HepG2 (cell line): ENCODE measurements around the gene SIRPA. TPM values are rescaled to one million over a fixed set of nuclear protein-coding genes. Genes with fewer than 3 reads are reported as not detected.

Experiments used
- ARHGAP35 ChIP-seq: sonication (generic); formaldehyde crosslinking; IDR thresholded peaks from 2 replicates; pipeline ENCODE4 v1.9.0; 2022; ENCODE audit warnings: mild to moderate bottlenecking, inconsistent platforms, moderate library complexity, missing genetic modification reagents, borderline replicate concordance
- CBX5 ChIP-seq: sonication (generic); formaldehyde crosslinking; IDR thresholded peaks from 2 replicates; pipeline ENCODE4 v1.4.0; 2020; ENCODE audit warnings: missing genetic modification reagents, borderline replicate concordance
- KLF13 ChIP-seq: sonication (generic); formaldehyde crosslinking; IDR thresholded peaks from 2 replicates; pipeline ENCODE4 v1.4.0; 2020; ENCODE audit warnings: mild to moderate bottlenecking, missing genetic modification reagents
- SMAD1 ChIP-seq: sonication (generic); formaldehyde crosslinking; IDR thresholded peaks from 2 replicates; pipeline ENCODE4 v1.4.0; 2020; ENCODE audit warnings: missing genetic modification reagents, low read depth, mild to moderate bottlenecking, borderline replicate concordance
- SP1 ChIP-seq, 2 experiments: fragments of 450-650 bp in 1 of 2; sonication (generic) in 1 of 2; formaldehyde crosslinking in 1 of 2; IDR thresholded peaks; 2 replicates each; pipeline versions ENCODE4 v1.4.0 to v1.6.1; 2016 to 2020; ENCODE audit warnings: missing genetic modification reagents in 1 of 2
- SRSF1 ChIP-seq: fragments of 200-400 bp; formaldehyde crosslinking; optimal IDR thresholded peaks from 2 replicates; pipeline ENCODE3; 2017; ENCODE audit warnings: mild to moderate bottlenecking, low read depth, low read length, moderate library complexity
- ZFAT ChIP-seq: sonication (generic); formaldehyde crosslinking; conservative IDR thresholded peaks from 2 replicates; pipeline ENCODE4 v1.8.1; 2023; ENCODE audit warnings: missing genetic modification reagents, inconsistent platforms
- ZIK1 ChIP-seq: sonication (generic); formaldehyde crosslinking; IDR thresholded peaks from 2 replicates; pipeline ENCODE4 v1.5.0; 2020; ENCODE audit warnings: mild to moderate bottlenecking, low read depth, missing genetic modification reagents, borderline replicate concordance
- ZNF296 ChIP-seq: sonication (generic); formaldehyde crosslinking; conservative IDR thresholded peaks from 2 replicates; pipeline ENCODE4 v1.5.0; 2020; ENCODE audit warnings: mild to moderate bottlenecking, missing genetic modification reagents
- ZNF335 ChIP-seq: sonication (generic); formaldehyde crosslinking; IDR thresholded peaks from 2 replicates; pipeline ENCODE4 v1.4.0; 2020; ENCODE audit warnings: missing genetic modification reagents
- ZNF614 ChIP-seq: IDR thresholded peaks from 2 replicates; pipeline ENCODE4 v1.6.1; 2018; ENCODE audit warnings: missing biosample characterization, missing genetic modification reagents, inconsistent platforms, borderline replicate concordance
- ZNF644 ChIP-seq: IDR thresholded peaks from 2 replicates; pipeline ENCODE4 v1.6.1; 2016; ENCODE audit warnings: low read depth
- polyA plus RNA-seq, 8 experiments: library from polyadenylated mRNA; depleted of rRNA in 3 of 8; stranded (reverse) in 7 of 8; unstranded in 1 of 8; fragments of >200 nt; fragmentation: Illumina TruSeq in 4 of 8; extraction: Trizol in 4 of 8; gene quantifications; 2 replicates each; pipeline versions ENCODE4 v1.2.1 to v1.2.3, GENCODE V29; 2011 to 2016; ENCODE audit warnings: low read depth in 4 of 8, missing spikeins in 1 of 8, mixed read lengths in 1 of 8; ENCODE audit not compliant: insufficient read depth in 1 of 8
- total RNA-seq, 5 experiments: library from RNA; depleted of rRNA; stranded (reverse); fragments of >200 nt; fragmentation: Illumina TruSeq; extraction: Trizol; gene quantifications; 2 replicates each; pipeline ENCODE4 v1.2.3, GENCODE V29; 2016; ENCODE audit warnings: low read depth in 1 of 5
- TF ChIP-seq, protein P1 (sequence below): sonication (generic); formaldehyde crosslinking; IDR thresholded peaks from 2 replicates; pipeline ENCODE4 v1.4.0; 2020; ENCODE audit warnings: missing genetic modification reagents
- TF ChIP-seq, protein P2 (sequence below): sonication (generic); formaldehyde crosslinking; IDR thresholded peaks from 2 replicates; pipeline ENCODE4 v1.8.0; 2022; ENCODE audit warnings: low read depth, missing genetic modification reagents
- TF ChIP-seq, protein P3 (sequence below): IDR thresholded peaks from 2 replicates; pipeline ENCODE4 v1.6.1; 2012; ENCODE audit warnings: inconsistent platforms
- TF ChIP-seq, protein P4 (sequence below): sonication (generic); formaldehyde crosslinking; conservative IDR thresholded peaks from 2 replicates; pipeline ENCODE4 v1.8.0; 2022; ENCODE audit warnings: mild to moderate bottlenecking, moderate library complexity, missing genetic modification reagents
- TF ChIP-seq, protein P5 (sequence below): sonication (generic); formaldehyde crosslinking; IDR thresholded peaks from 2 replicates; pipeline ENCODE4 v1.5.0; 2020; ENCODE audit warnings: mild to moderate bottlenecking, missing genetic modification reagents, borderline replicate concordance
- TF ChIP-seq, protein P6 (sequence below): fragments of 450-650 bp; IDR thresholded peaks from 2 replicates; pipeline ENCODE4 v1.6.1; 2016

Gene SIRPA
- total and polyA plus RNA-seq, 2 of the 13 experiments (the other 11 are each of a cell fraction or from before 2014, with no cell fraction given) = 7.2 to 17.6 TPM

DNA sequence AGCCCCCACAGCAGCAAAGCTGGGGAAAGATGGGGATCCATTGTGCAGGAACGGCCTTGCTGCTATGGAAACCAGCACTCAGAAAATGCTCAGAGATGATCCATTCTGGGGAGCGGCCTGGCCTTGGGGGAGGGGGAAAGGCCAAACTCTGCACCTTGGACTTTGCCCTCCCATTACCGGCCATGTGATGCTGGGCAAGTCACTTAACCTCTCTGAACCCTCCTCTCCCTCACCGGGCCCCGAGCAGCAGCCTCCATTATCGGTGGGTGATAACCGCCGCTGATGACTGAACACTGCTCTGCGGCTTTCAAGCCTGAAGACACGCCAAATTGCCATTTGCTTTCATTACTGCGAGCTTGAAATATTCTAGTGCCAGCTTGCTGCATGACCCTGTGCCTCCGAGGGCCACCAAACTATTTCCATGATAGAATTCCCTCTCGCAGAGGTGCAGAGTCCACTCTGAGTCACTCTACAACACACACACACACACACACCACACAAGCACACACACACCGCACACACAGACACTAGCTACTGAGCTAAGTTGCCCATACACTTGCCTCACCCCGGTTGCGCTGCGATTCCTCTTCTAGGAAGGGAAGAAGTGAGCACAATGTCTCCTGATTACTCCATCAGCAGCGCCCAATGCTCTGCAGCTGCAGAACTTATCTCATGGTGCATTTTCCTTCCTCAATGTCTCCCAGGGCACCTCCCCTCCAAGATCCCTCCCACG is 20.6 kb upstream of the SIRPA start (continued):
- TF ChIP-seq, protein P1, sequence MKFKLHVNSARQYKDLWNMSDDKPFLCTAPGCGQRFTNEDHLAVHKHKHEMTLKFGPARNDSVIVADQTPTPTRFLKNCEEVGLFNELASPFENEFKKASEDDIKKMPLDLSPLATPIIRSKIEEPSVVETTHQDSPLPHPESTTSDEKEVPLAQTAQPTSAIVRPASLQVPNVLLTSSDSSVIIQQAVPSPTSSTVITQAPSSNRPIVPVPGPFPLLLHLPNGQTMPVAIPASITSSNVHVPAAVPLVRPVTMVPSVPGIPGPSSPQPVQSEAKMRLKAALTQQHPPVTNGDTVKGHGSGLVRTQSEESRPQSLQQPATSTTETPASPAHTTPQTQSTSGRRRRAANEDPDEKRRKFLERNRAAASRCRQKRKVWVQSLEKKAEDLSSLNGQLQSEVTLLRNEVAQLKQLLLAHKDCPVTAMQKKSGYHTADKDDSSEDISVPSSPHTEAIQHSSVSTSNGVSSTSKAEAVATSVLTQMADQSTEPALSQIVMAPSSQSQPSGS = no peak
- TF ChIP-seq, protein P2, sequence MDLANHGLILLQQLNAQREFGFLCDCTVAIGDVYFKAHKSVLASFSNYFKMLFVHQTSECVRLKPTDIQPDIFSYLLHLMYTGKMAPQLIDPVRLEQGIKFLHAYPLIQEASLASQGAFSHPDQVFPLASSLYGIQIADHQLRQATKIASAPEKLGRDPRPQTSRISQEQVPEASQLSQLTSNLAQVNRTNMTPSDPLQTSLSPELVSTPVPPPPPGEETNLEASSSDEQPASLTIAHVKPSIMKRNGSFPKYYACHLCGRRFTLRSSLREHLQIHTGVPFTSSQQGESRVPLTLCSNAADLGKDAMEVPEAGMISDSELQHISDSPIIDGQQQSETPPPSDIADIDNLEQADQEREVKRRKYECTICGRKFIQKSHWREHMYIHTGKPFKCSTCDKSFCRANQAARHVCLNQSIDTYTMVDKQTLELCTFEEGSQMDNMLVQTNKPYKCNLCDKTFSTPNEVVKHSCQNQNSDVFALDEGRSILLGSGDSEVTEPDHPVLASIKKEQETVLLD (CRISPR knock-in tag) = no peak
- TF ChIP-seq, protein P3, sequence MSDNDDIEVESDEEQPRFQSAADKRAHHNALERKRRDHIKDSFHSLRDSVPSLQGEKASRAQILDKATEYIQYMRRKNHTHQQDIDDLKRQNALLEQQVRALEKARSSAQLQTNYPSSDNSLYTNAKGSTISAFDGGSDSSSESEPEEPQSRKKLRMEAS = peak; percentile 54
- no peak for TF ChIP-seq ZNF335 (CRISPR knock-in tag)
- no peak; the same call in 1 of the 2 replicates for TF ChIP-seq CBX5 (CRISPR knock-in tag)
- no peak for TF ChIP-seq ZNF644 (CRISPR knock-in tag)
- no peak for TF ChIP-seq ZNF614 (CRISPR knock-in tag)
- no peak for TF ChIP-seq ZNF296 (CRISPR knock-in tag)
- TF ChIP-seq ZFAT (CRISPR knock-in tag) = no peak
- TF ChIP-seq SRSF1 = no peak
- TF ChIP-seq ARHGAP35 (CRISPR knock-in tag) = no peak
- no peak for TF ChIP-seq KLF13
- TF ChIP-seq SMAD1 (CRISPR knock-in tag) = no peak
- no peak for TF ChIP-seq ZIK1 (CRISPR knock-in tag)
- TF ChIP-seq, protein P4, sequence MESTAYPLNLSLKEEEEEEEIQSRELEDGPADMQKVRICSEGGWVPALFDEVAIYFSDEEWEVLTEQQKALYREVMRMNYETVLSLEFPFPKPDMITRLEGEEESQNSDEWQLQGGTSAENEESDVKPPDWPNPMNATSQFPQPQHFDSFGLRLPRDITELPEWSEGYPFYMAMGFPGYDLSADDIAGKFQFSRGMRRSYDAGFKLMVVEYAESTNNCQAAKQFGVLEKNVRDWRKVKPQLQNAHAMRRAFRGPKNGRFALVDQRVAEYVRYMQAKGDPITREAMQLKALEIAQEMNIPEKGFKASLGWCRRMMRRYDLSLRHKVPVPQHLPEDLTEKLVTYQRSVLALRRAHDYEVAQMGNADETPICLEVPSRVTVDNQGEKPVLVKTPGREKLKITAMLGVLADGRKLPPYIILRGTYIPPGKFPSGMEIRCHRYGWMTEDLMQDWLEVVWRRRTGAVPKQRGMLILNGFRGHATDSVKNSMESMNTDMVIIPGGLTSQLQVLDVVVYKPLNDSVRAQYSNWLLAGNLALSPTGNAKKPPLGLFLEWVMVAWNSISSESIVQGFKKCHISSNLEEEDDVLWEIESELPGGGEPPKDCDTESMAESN (CRISPR knock-in tag) = no peak
- TF ChIP-seq, protein P5, sequence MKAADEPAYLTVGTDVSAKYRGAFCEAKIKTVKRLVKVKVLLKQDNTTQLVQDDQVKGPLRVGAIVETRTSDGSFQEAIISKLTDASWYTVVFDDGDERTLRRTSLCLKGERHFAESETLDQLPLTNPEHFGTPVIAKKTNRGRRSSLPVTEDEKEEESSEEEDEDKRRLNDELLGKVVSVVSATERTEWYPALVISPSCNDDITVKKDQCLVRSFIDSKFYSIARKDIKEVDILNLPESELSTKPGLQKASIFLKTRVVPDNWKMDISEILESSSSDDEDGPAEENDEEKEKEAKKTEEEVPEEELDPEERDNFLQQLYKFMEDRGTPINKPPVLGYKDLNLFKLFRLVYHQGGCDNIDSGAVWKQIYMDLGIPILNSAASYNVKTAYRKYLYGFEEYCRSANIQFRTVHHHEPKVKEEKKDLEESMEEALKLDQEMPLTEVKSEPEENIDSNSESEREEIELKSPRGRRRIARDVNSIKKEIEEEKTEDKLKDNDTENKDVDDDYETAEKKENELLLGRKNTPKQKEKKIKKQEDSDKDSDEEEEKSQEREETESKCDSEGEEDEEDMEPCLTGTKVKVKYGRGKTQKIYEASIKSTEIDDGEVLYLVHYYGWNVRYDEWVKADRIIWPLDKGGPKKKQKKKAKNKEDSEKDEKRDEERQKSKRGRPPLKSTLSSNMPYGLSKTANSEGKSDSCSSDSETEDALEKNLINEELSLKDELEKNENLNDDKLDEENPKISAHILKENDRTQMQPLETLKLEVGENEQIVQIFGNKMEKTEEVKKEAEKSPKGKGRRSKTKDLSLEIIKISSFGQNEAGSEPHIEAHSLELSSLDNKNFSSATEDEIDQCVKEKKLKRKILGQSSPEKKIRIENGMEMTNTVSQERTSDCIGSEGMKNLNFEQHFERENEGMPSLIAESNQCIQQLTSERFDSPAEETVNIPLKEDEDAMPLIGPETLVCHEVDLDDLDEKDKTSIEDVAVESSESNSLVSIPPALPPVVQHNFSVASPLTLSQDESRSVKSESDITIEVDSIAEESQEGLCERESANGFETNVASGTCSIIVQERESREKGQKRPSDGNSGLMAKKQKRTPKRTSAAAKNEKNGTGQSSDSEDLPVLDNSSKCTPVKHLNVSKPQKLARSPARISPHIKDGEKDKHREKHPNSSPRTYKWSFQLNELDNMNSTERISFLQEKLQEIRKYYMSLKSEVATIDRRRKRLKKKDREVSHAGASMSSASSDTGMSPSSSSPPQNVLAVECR = no peak; the same call in 1 of the 2 replicates
- no peak for TF ChIP-seq SP1 (IDR thresholded peaks at IDR 0.05)
- TF ChIP-seq SP1 (CRISPR knock-in tag; IDR thresholded peaks at IDR 0.05) = no peak
- TF ChIP-seq, protein P6, sequence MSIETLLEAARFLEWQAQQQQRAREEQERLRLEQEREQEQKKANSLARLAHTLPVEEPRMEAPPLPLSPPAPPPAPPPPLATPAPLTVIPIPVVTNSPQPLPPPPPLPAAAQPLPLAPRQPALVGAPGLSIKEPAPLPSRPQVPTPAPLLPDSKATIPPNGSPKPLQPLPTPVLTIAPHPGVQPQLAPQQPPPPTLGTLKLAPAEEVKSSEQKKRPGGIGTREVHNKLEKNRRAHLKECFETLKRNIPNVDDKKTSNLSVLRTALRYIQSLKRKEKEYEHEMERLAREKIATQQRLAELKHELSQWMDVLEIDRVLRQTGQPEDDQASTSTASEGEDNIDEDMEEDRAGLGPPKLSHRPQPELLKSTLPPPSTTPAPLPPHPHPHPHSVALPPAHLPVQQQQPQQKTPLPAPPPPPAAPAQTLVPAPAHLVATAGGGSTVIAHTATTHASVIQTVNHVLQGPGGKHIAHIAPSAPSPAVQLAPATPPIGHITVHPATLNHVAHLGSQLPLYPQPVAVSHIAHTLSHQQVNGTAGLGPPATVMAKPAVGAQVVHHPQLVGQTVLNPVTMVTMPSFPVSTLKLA = no peak
